ENCODE measurements around the gene STRN3.
A peak's percentile ranks its signal among the peaks of the same experiment; 100 is the strongest.

Gene STRN3

GRCh38 chr14:30864934-30865333, 161.2 kb downstream of the STRN3 start:
- DNase-seq: no peak

GRCh38 chr14:30861200-30861599, 165.0 kb downstream of the STRN3 start:
- DNase-seq: no peak

- DNase-seq: peak; percentile 9
Measured at GRCh38 chr14:30855345-30856037, 170.7 kb downstream of the STRN3 start.

GRCh38 chr14:30854492-30854891, 171.7 kb downstream of the STRN3 start:
- DNase-seq: no peak

- no peak for DNase-seq
Measured at GRCh38 chr14:30853946-30854345, 172.2 kb downstream of the STRN3 start.

GRCh38 chr14:30849983-30850382, 176.2 kb downstream of the STRN3 start:
- no peak for DNase-seq

- DNase-seq: no peak
Measured at GRCh38 chr14:30849354-30849753, 176.8 kb downstream of the STRN3 start.

- DNase-seq: no peak
Measured at GRCh38 chr14:30848449-30849240, 177.5 kb downstream of the STRN3 start.

Measured in stimulated activated CD4-positive, alpha-beta T cell treated with anti-CD3 and anti-CD28 coated beads, Interleukin-4, amount 100 ng/mL, for 24 hours (primary cell).